HuH-7 (cell line): ENCODE measurements around the gene ARHGEF33.

ENCODE experiments used
- DNase-seq: peaks from one replicate; pipeline ENCODE4 v3.0.0; 2011; ENCODE audit warnings: low spot score

The ARHGEF33 gene

DNA sequence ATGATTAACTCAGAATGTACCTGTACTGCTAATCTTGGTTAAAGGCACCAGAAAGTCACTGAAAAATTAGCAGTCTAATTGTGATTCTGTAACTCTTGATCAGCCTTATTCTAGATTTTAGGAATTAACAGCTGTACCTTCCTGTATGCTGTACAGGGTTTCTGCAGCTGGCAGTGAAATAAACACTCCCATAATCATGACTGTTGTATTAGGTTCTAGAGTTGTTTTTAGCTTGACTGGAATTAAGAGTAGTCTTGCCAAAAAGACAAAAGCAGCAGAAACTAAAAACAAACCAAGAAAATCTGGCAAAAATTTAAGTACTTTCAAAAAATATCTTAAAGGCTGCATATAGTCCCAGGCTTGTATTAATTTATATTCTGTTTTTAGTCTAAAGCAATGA lies 127.7 kb downstream of the ARHGEF33 start:
- DNase-seq: no peak

DNA sequence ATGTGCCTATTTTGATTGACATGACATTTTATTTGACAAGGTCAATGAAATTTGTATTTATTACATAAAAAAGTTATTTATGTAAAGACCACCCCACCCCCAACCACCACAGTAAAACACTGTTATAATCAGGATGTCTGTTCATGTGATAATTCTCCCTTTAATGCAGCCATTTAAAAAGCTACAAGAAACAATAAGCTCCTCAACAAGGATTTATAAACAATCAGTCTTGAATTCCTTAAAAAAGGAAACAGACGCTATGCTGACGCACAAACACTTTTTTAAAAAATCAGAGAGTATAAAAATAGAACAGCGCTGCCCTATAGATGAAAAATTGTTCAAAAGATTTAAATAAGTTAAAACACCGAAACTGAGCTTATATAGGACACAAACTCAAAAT lies 129.0 kb downstream of the ARHGEF33 start:
- DNase-seq: no peak

DNA sequence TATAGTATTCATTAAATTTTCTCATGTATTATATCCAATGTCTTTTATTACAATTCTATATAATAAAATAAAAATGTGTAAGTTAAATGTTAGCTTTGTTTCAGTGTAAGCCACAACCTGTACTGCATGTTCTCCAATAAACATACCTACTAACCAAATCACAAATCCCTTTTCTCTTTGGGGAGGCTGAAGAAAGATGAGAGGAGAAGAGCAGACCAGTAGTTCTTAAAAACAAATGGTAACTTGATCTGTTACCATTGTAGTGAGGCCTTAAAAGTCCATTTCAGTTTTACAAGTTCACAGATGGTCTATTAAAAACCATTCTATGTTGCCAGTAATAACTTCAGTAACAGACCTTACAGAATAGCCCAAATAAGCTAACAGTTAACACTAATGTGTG lies 130.7 kb downstream of the ARHGEF33 start:
- no peak for DNase-seq

DNA sequence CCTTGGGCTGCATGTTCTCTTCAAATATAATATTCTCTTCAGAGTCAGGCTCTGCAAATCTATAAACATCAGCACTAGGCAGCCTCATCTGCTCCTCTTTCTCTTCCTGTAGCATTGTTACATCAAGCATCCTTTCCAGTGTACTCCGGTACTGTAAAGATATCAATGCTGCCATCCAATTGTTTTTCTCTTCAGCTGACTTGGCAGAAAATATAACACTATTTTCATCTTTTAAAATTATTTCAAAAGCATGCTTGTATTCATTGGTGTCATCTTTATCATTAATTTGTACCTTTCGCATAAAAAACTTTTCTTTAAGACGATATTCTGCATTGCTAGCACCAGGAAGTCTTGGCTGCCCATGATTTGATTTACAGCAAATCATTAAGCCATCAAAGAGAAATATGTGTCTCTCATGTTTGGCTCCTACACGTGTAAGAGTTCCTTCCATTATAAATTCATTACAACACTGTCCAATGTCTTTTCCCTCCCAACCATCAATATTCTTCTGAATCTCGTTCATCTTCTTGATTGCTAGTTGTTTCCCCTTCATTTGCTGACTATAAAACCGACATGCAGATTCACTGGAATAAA lies 133.1 kb downstream of the ARHGEF33 start:
- no peak for DNase-seq

- no peak for DNase-seq
These were observed 134.0 kb downstream of the ARHGEF33 start for GRCh38 chr2:39023649-39024048.

DNA sequence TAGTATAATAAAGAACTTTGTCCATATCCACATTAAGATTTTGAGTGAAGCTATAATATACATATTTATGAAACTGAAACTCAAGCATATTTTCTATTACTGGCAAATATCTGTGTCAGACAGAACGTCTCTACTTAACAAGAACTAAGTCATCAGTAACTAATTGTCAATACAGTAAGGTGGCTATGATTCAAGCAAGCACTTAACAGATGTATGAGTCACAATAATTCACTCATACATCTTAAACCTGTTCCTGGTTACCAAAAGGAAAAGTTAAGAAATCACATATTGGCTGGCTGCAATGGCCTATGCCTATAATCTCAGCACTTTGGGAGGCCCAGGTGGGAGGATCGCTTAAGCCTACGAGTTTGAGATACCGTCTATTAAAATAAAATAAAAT lies 135.2 kb downstream of the ARHGEF33 start:
- no peak for DNase-seq
